Measurements from ENCODE around the gene TEAD3. TPM values are rescaled to one million over a fixed set of nuclear protein-coding genes. Genes with fewer than 3 reads are reported as not detected.

Gene TEAD3
- total and polyA plus RNA-seq, 10 of the 15 experiments (the other 5 are each of a cell fraction or from before 2014, with no cell fraction given), result 0.02 to 0.28 (median 0.18) TPM; not detected in 5

DNA sequence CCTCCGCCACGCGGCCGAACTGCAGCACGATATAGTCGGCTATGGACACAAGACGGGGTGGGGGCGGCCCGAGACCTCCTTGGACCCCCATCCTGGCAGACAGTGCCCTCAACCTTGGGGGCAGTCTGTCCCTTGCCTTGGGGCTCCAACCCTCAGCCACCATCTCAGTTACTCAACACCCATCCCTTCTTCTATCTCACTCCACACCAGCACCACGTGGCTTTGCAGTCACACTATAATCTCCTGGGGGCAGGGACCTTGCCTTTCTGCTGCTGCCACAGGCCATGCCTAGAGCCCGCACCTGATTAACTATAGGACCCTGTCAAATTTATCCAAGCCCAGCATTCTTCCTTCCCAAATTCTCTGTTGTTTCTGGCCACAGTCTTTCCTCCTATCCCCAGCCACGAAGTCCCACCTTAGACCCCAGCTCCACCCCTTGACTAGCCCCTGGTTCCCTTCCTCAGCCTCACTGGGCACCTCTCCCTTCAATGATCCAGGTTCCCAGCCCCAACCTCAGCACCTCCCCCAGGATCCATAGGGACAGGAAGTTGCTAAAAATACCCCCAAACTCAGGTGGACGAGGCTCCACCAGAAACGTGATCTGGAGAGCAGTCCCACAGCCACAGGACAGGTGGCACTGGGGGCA is 1.7 kb upstream of the TEAD3 start:
- Histone ChIP-seq H3K9me3 (replicated peaks; ENCODE audit: control insufficient read depth, insufficient read depth, low read length) (no peaks in the 10 kb centered on the region), H3K4me3 (no peak overlapping the region), H4K20me1 (ENCODE audit: control insufficient read depth, insufficient read depth) (no peaks in the 10 kb centered on the region), H3K4me2 (ENCODE audit: control insufficient read depth, insufficient read depth) (no peak overlapping the region), H3K27me3 (replicated peaks in 1 of 2; ENCODE audit: control insufficient read depth in 2 of 2, insufficient read depth in 2 of 2, low read length in 1 of 2) (peaks cover 1 to 16% of the 10 kb centered on the region in 2 experiments), H3K27ac (ENCODE audit: control insufficient read depth, insufficient read depth) (no peak overlapping the region), H2AFZ (ENCODE audit: control insufficient read depth, low read depth, low read length) (no peak overlapping the region), H3K9ac (ENCODE audit: control insufficient read depth, insufficient read depth, low read length) (no peak overlapping the region), H3K36me3 (ENCODE audit: control insufficient read depth in 2 of 2, insufficient read depth in 2 of 2, low read length in 1 of 2) (no peaks in the 10 kb centered on the region), H3K79me2 (ENCODE audit: control insufficient read depth, insufficient read depth, low read length) (no peaks in the 10 kb centered on the region), H3K4me1 (ENCODE audit: control insufficient read depth, insufficient read depth, low read length) (peaks cover 8% of the 10 kb centered on the region)
- no peak for TF ChIP-seq HDAC2 (IDR thresholded peaks at IDR 0.05)
- TF ChIP-seq ZNF622 (IDR thresholded peaks at IDR 0.05), result no peak
- TF ChIP-seq CREM (IDR thresholded peaks at IDR 0.05; ENCODE audit: low read depth), result no peak
- TF ChIP-seq POU2F2 (IDR thresholded peaks at IDR 0.05; ENCODE audit: borderline replicate concordance, low read depth, low read length), result no peak
- TF ChIP-seq ASH2L (IDR thresholded peaks at IDR 0.05; ENCODE audit: borderline replicate concordance, low read depth), result no peak
- TF ChIP-seq JUNB (IDR thresholded peaks at IDR 0.05), result no peak
- TF ChIP-seq, protein P1, sequence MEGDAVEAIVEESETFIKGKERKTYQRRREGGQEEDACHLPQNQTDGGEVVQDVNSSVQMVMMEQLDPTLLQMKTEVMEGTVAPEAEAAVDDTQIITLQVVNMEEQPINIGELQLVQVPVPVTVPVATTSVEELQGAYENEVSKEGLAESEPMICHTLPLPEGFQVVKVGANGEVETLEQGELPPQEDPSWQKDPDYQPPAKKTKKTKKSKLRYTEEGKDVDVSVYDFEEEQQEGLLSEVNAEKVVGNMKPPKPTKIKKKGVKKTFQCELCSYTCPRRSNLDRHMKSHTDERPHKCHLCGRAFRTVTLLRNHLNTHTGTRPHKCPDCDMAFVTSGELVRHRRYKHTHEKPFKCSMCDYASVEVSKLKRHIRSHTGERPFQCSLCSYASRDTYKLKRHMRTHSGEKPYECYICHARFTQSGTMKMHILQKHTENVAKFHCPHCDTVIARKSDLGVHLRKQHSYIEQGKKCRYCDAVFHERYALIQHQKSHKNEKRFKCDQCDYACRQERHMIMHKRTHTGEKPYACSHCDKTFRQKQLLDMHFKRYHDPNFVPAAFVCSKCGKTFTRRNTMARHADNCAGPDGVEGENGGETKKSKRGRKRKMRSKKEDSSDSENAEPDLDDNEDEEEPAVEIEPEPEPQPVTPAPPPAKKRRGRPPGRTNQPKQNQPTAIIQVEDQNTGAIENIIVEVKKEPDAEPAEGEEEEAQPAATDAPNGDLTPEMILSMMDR (IDR thresholded peaks at IDR 0.05 in 2 of 3, conservative IDR thresholded peaks at IDR 0.05 in 1 of 3; ENCODE audit: control insufficient read depth in 2 of 3, extremely low read depth in 1 of 3, insufficient read depth in 1 of 3, low read depth in 3 of 3, low read length in 3 of 3), result no peak
- no peak for TF ChIP-seq EP300 (IDR thresholded peaks at IDR 0.05; ENCODE audit: borderline replicate concordance in 1 of 2, control insufficient read depth in 1 of 2, low read depth in 2 of 2, low read length in 2 of 2)
- no peak for TF ChIP-seq SRF (IDR thresholded peaks at IDR 0.05; ENCODE audit: low read depth in 2 of 2, low read length in 2 of 2)
- TF ChIP-seq, protein P2, sequence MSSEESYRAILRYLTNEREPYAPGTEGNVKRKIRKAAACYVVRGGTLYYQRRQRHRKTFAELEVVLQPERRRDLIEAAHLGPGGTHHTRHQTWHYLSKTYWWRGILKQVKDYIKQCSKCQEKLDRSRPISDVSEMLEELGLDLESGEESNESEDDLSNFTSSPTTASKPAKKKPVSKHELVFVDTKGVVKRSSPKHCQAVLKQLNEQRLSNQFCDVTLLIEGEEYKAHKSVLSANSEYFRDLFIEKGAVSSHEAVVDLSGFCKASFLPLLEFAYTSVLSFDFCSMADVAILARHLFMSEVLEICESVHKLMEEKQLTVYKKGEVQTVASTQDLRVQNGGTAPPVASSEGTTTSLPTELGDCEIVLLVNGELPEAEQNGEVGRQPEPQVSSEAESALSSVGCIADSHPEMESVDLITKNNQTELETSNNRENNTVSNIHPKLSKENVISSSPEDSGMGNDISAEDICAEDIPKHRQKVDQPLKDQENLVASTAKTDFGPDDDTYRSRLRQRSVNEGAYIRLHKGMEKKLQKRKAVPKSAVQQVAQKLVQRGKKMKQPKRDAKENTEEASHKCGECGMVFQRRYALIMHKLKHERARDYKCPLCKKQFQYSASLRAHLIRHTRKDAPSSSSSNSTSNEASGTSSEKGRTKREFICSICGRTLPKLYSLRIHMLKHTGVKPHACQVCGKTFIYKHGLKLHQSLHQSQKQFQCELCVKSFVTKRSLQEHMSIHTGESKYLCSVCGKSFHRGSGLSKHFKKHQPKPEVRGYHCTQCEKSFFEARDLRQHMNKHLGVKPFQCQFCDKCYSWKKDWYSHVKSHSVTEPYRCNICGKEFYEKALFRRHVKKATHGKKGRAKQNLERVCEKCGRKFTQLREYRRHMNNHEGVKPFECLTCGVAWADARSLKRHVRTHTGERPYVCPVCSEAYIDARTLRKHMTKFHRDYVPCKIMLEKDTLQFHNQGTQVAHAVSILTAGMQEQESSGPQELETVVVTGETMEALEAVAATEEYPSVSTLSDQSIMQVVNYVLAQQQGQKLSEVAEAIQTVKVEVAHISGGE (CRISPR knock-in tag; IDR thresholded peaks at IDR 0.05), result no peak
- no peak for TF ChIP-seq ZBED1 (IDR thresholded peaks at IDR 0.05; ENCODE audit: borderline replicate concordance)
- TF ChIP-seq EGR1 (IDR thresholded peaks at IDR 0.05; ENCODE audit: borderline replicate concordance in 1 of 2, low read depth in 2 of 2, low read length in 2 of 2), result no peak
- TF ChIP-seq SP1 (IDR thresholded peaks at IDR 0.05; ENCODE audit: low read depth, low read length), result no peak
- TF ChIP-seq KDM1A (IDR thresholded peaks at IDR 0.05; ENCODE audit: borderline replicate concordance), result no peak
- no peak for TF ChIP-seq BACH1 (IDR thresholded peaks at IDR 0.05; ENCODE audit: borderline replicate concordance)
- no peak for TF ChIP-seq SREBF1 (IDR thresholded peaks at IDR 0.05; ENCODE audit: low read length)
- 45% methylated on average over 14 of the region's 14 CpGs for WGBS (ENCODE audit: insufficient coverage, insufficient replicate concordance, low lambda C conversion rate, missing lambda C conversion rate)
- ChIA-PET CTCF (no interaction called here), SMC1A (ENCODE audit: uncharacterized antibody, unreplicated experiment) (no interaction called here), RAD21 (ENCODE audit: unreplicated experiment) (no interaction called here), POLR2A (no interaction called here)
- no peak for DNase-seq (ENCODE audit: low read depth, low spot score)
- BruUV-seq (replicated peaks), result no TSS peak
- no peak for FAIRE-seq
- intact Hi-C loops (cut with micrococcal nuclease; ENCODE audit: unreplicated experiment) (no loop called here), in situ Hi-C loops (cut with MboI) (no loop called here)
- ATAC-seq, result no peak

Data from GM12878 (cell line).